Measurements from ENCODE around the gene ZNF175. TPM values are rescaled to one million over a fixed set of nuclear protein-coding genes. Genes with fewer than 3 reads are reported as not detected.

ZNF175 gene
- total RNA-seq, 1 donor = 7.6 TPM

GRCh38 chr19:51571599-51571998 lies 516 bp downstream of the ZNF175 start:
- Histone ChIP-seq H3K36me3 (ENCODE audit: insufficient read depth, low read length) (peaks cover 14% of the 10 kb centered on the region), H3K4me2 (ENCODE audit: insufficient read depth, low read length) (peak overlapping the region; percentile 95), H3K4me3 (ENCODE audit: insufficient read depth, low read length) (peak overlapping the region; percentile 76), H3K27me3 (ENCODE audit: insufficient read depth, low read length) (no peaks in the 10 kb centered on the region), H3K27ac (ENCODE audit: low read depth, low read length) (peak overlapping the region; percentile 92), H2AFZ (ENCODE audit: low read length) (peak overlapping the region; percentile 83), H3K79me2 (ENCODE audit: insufficient read depth, low read length) (peaks cover 37% of the 10 kb centered on the region), H3K4me1 (ENCODE audit: insufficient read depth, low read length) (peaks cover 24% of the 10 kb centered on the region), H4K20me1 (ENCODE audit: insufficient read depth, low read length) (peaks cover 6% of the 10 kb centered on the region), H3K9me3 (ENCODE audit: low read depth, low read length) (no peaks in the 10 kb centered on the region)
- DNase-seq (ENCODE audit: insufficient read length, low spot score, missing footprints) = no peak
- TF ChIP-seq CTCF (IDR thresholded peaks at IDR 0.05; ENCODE audit: extremely low read depth, low read depth, low read length) = no peak

GRCh38 chr19:51572410-51572809 lies 1.3 kb downstream of the ZNF175 start:
- Histone ChIP-seq H3K27ac (ENCODE audit: low read depth, low read length) (peak overlapping the region; percentile 92), H4K20me1 (ENCODE audit: insufficient read depth, low read length) (peaks cover 6% of the 10 kb centered on the region), H2AFZ (ENCODE audit: low read length) (no peak overlapping the region), H3K4me2 (ENCODE audit: insufficient read depth, low read length) (peak overlapping the region; percentile 95), H3K27me3 (ENCODE audit: insufficient read depth, low read length) (no peaks in the 10 kb centered on the region), H3K9me3 (ENCODE audit: low read depth, low read length) (no peaks in the 10 kb centered on the region), H3K36me3 (ENCODE audit: insufficient read depth, low read length) (peaks cover 19% of the 10 kb centered on the region), H3K79me2 (ENCODE audit: insufficient read depth, low read length) (peaks cover 43% of the 10 kb centered on the region), H3K4me1 (ENCODE audit: insufficient read depth, low read length) (peaks cover 24% of the 10 kb centered on the region), H3K4me3 (ENCODE audit: insufficient read depth, low read length) (peak overlapping the region; percentile 76)
- DNase-seq (ENCODE audit: insufficient read length, low spot score, missing footprints) = no peak
- TF ChIP-seq CTCF (IDR thresholded peaks at IDR 0.05; ENCODE audit: extremely low read depth, low read depth, low read length) = no peak

GRCh38 chr19:51572908-51573307 lies 1.8 kb downstream of the ZNF175 start:
- no peak for TF ChIP-seq CTCF (IDR thresholded peaks at IDR 0.05; ENCODE audit: extremely low read depth, low read depth, low read length)
- no peaks in the 10 kb centered on the region for H3K27me3 ChIP-seq (ENCODE audit: insufficient read depth, low read length)
- peaks cover 45% of the 10 kb centered on the region for H3K79me2 ChIP-seq (ENCODE audit: insufficient read depth, low read length)
- H3K4me2 ChIP-seq (ENCODE audit: insufficient read depth, low read length) = peak overlapping the region; percentile 95
- H3K9me3 ChIP-seq (ENCODE audit: low read depth, low read length) = no peaks in the 10 kb centered on the region
- H2AFZ ChIP-seq (ENCODE audit: low read length) = peak overlapping the region; percentile 5
- H3K4me3 ChIP-seq (ENCODE audit: insufficient read depth, low read length) = peak overlapping the region; percentile 76
- H3K4me1 ChIP-seq (ENCODE audit: insufficient read depth, low read length) = peaks cover 24% of the 10 kb centered on the region
- peak overlapping the region; percentile 92 for H3K27ac ChIP-seq (ENCODE audit: low read depth, low read length)
- H4K20me1 ChIP-seq (ENCODE audit: insufficient read depth, low read length) = peaks cover 6% of the 10 kb centered on the region
- peak; percentile 91 for DNase-seq (ENCODE audit: insufficient read length, low spot score, missing footprints)
- H3K36me3 ChIP-seq (ENCODE audit: insufficient read depth, low read length) = peaks cover 19% of the 10 kb centered on the region

DNA sequence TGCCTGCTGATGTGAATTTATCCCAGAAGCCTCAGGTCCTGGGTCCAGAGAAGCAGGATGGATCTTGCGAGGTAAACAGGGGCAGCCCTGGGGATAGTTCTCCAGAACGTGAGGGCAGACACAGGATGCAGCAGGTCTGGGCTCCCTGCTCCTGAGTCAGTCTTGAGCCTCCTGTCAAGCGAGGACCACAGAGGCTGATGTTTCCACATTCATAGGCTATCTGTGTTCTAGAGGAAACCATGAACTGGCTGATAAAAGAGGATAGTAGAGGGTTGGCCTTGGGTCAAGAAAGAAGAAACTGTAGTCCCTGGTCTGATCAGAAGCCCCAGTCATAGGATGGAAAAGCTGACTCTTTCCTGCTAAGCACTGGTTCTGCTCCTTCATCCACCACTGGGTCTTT lies 2.2 kb downstream of the ZNF175 start:
- Histone ChIP-seq H2AFZ (ENCODE audit: low read length) (peak overlapping the region; percentile 5), H4K20me1 (ENCODE audit: insufficient read depth, low read length) (peaks cover 6% of the 10 kb centered on the region), H3K36me3 (ENCODE audit: insufficient read depth, low read length) (peaks cover 20% of the 10 kb centered on the region), H3K4me3 (ENCODE audit: insufficient read depth, low read length) (peak overlapping the region; percentile 76), H3K4me1 (ENCODE audit: insufficient read depth, low read length) (peaks cover 24% of the 10 kb centered on the region), H3K79me2 (ENCODE audit: insufficient read depth, low read length) (peaks cover 46% of the 10 kb centered on the region), H3K9me3 (ENCODE audit: low read depth, low read length) (no peaks in the 10 kb centered on the region), H3K27me3 (ENCODE audit: insufficient read depth, low read length) (no peaks in the 10 kb centered on the region), H3K4me2 (ENCODE audit: insufficient read depth, low read length) (peak overlapping the region; percentile 95), H3K27ac (ENCODE audit: low read depth, low read length) (peak overlapping the region; percentile 92)
- peak; percentile 62 for DNase-seq (ENCODE audit: insufficient read length, low spot score, missing footprints)
- no peak for TF ChIP-seq CTCF (IDR thresholded peaks at IDR 0.05; ENCODE audit: extremely low read depth, low read depth, low read length)

All from osteoblast (primary cell).